ENCODE results near the gene NT5E.

NT5E gene

DNA sequence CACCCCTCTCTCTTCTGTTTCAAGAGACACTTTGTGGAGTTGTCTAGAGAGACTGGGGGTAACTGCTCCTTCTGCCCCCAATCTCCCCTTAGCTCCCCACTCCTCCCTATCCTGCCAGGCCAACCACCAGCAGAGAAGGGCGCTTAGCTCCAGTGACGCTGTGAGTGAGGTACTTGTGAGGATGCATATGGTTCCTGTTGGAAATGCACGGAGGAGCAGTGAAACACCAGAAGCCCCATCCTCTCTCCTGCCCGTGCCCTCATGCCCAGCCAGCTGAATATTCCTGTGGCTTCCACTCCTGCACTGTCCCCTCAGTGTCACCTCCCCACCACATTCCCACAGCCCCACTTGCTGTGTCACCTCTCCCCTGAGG, 11.9 kb downstream of the NT5E start:
- H3K4me3 ChIP-seq (ENCODE audit: low read length): no peak overlapping the region
- peaks cover 25% of the 10 kb centered on the region for H3K4me1 ChIP-seq (ENCODE audit: insufficient read depth, low read length)
- H3K27me3 ChIP-seq (ENCODE audit: insufficient read depth, low read length): no peaks in the 10 kb centered on the region
- no peaks in the 10 kb centered on the region for H3K36me3 ChIP-seq (ENCODE audit: insufficient read depth, low read depth, low read length)
- H3K9me3 ChIP-seq (ENCODE audit: insufficient read depth, low read depth, low read length): no peaks in the 10 kb centered on the region
- no peak overlapping the region for H3K9ac ChIP-seq (ENCODE audit: low read depth, low read length)
- no peak overlapping the region for H3K27ac ChIP-seq (ENCODE audit: low read length)

DNA sequence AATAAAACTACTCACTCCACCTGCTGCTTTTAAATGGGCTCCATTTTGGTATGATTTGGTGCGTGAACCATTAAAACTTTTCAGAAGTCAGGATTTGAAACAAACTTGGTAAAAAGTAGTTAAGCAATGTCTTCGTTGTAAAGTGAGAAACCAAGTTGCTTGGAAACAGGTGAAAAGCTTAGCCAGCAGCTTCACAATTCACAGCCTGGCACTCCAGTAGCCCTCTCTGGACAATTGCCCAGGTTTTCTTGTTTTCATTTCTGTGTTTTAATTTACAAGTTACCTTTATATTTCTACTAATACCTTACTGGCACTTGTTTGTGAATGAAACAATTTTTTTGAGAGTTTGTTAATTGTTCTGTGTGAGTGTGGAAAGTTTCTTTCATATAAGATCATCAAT, 12.8 kb downstream of the NT5E start:
- Histone ChIP-seq H3K9ac (ENCODE audit: low read depth, low read length) (no peak overlapping the region), H3K27me3 (ENCODE audit: insufficient read depth, low read length) (no peaks in the 10 kb centered on the region), H3K4me3 (ENCODE audit: low read length) (no peak overlapping the region), H3K27ac (ENCODE audit: low read length) (no peak overlapping the region), H3K4me1 (ENCODE audit: insufficient read depth, low read length) (peaks cover 25% of the 10 kb centered on the region), H3K36me3 (ENCODE audit: insufficient read depth, low read depth, low read length) (no peaks in the 10 kb centered on the region), H3K9me3 (ENCODE audit: insufficient read depth, low read depth, low read length) (no peaks in the 10 kb centered on the region)

DNA sequence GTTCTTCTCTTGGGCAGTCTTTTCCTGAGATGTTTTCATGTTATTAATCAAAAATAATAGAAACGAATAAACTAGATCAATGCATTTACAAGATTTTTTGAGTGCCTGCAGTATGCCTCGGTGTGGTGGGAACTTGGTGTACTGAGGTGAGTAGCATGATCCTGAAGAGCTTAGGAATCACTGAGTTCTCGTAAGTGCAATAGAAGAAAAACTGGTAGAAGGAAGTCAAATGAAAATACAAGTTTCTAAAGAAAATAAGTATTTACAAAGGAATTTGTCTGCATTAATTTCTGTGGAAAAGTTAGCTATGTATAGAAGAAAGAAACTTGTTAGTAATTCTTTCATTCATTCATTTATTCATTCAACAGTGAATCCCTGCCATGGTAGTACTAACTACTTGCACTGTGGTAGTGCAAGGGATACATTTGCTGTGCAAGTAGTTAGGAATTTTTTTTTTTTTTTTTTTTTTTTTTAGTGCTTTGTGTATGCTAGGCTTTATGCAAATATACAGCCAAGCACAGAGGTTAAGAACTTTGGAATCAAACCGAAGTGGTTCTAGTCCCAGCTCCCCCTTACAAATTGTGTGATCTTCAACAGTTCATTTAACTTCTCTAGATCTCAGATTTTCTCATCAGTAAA, 13.9 kb downstream of the NT5E start:
- Histone ChIP-seq H3K36me3 (ENCODE audit: insufficient read depth, low read depth, low read length) (no peaks in the 10 kb centered on the region), H3K9ac (ENCODE audit: low read depth, low read length) (no peak overlapping the region), H3K4me3 (ENCODE audit: low read length) (no peak overlapping the region), H3K27me3 (ENCODE audit: insufficient read depth, low read length) (no peaks in the 10 kb centered on the region), H3K4me1 (ENCODE audit: insufficient read depth, low read length) (peaks cover 16% of the 10 kb centered on the region; the same call in 1 of the 2 replicates), H3K27ac (ENCODE audit: low read length) (no peak overlapping the region), H3K9me3 (ENCODE audit: insufficient read depth, low read depth, low read length) (no peaks in the 10 kb centered on the region)

DNA sequence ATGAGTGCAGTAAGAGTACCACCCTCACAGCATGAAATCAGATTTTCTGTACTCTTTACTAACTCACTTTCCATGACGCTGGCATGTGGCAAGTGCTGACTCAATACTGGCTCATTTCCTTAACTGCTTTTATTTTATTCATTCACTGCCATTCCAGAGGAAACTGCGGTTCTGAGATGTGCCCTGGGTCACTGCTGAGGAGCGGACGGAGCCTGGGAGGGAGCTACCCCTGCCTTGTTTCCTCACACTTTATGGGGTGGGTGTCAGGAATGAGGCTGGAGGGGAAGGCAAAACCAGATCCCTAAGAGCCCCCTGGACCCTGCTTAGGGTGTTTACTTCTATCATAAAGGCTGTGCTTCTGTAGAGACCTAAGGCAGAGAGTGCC, 14.4 kb downstream of the NT5E start:
- no peaks in the 10 kb centered on the region for H3K27me3 ChIP-seq (ENCODE audit: insufficient read depth, low read length)
- H3K9me3 ChIP-seq (ENCODE audit: insufficient read depth, low read depth, low read length): no peaks in the 10 kb centered on the region
- peaks cover 11% of the 10 kb centered on the region; the same call in 1 of the 2 replicates for H3K4me1 ChIP-seq (ENCODE audit: insufficient read depth, low read length)
- no peak overlapping the region for H3K9ac ChIP-seq (ENCODE audit: low read depth, low read length)
- no peak overlapping the region for H3K4me3 ChIP-seq (ENCODE audit: low read length)
- no peak overlapping the region for H3K27ac ChIP-seq (ENCODE audit: low read length)
- H3K36me3 ChIP-seq (ENCODE audit: insufficient read depth, low read depth, low read length): no peaks in the 10 kb centered on the region

DNA sequence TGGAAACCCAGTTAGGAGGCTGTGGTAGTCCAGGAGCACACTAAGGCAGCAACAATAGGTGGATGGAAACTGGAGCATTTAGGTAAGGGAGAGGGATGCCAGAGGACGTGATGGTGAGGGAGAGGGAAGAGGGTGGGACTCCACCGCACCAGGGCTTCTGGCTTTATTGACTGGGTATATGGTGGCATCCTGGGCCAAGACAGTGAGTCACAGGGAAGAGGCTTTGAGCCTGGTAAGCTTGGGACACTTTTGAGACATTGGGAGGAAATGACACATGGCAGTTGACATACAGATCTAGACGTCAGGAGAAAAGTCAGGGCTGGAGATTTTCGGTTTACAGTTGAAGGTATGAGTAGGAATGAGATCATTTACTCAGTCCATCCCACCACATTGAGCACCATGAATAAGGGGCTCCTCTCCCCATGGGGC, 14.9 kb downstream of the NT5E start:
- no peaks in the 10 kb centered on the region for H3K27me3 ChIP-seq (ENCODE audit: insufficient read depth, low read length)
- H3K27ac ChIP-seq (ENCODE audit: low read length): no peak overlapping the region
- H3K9me3 ChIP-seq (ENCODE audit: insufficient read depth, low read depth, low read length): no peaks in the 10 kb centered on the region
- no peak overlapping the region for H3K9ac ChIP-seq (ENCODE audit: low read depth, low read length)
- no peak overlapping the region for H3K4me3 ChIP-seq (ENCODE audit: low read length)
- H3K36me3 ChIP-seq (ENCODE audit: insufficient read depth, low read depth, low read length): no peaks in the 10 kb centered on the region
- H3K4me1 ChIP-seq (ENCODE audit: insufficient read depth, low read length): peaks cover 6% of the 10 kb centered on the region; the same call in 1 of the 2 replicates

DNA sequence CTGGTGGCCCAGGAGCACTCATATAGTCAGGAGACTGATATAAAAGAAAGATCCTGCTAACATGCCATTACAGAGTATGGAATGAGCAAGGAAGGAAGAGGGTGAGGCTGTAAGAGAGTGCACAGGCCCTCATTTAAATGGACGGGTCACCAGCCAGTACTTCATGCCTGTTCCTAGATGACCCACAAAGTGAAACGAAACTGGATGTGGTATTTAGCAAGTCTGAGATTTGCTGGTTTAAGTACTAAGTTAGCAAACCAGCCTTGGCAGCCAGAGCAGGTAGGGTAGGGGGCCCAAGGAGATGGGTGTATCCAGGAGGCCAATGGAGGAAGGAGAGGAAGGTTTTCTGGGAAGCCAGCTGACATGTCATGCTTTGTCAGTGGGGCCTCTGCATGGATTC, 15.9 kb downstream of the NT5E start:
- Histone ChIP-seq H3K27ac (ENCODE audit: low read length) (no peak overlapping the region), H3K9me3 (ENCODE audit: insufficient read depth, low read depth, low read length) (no peaks in the 10 kb centered on the region), H3K27me3 (ENCODE audit: insufficient read depth, low read length) (no peaks in the 10 kb centered on the region), H3K9ac (ENCODE audit: low read depth, low read length) (no peak overlapping the region), H3K4me1 (ENCODE audit: insufficient read depth, low read length) (peaks cover 2% of the 10 kb centered on the region; the same call in 1 of the 2 replicates), H3K36me3 (ENCODE audit: insufficient read depth, low read depth, low read length) (no peaks in the 10 kb centered on the region), H3K4me3 (ENCODE audit: low read length) (no peak overlapping the region)

DNA sequence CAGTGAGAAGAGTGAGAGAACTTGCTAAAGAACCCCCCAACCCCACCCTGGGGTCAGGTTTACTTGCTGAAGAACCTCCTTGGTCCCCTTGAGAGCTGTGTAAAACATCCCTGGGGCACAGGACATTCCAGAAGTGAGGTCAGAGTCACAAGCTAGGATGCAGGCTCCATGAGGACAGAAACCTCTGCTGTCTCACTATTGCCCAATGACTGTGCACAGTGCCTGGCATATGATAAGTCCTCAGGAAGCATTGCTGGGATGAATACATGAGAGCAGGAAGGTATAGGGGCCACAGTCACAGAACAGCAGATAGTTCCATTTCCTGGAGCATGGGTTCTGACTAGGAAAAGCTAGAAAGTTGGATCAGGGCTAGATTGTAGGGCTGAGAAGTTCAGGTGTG, 18.4 kb downstream of the NT5E start:
- no peaks in the 10 kb centered on the region for H3K4me1 ChIP-seq (ENCODE audit: insufficient read depth, low read length)
- no peak overlapping the region for H3K9ac ChIP-seq (ENCODE audit: low read depth, low read length)
- H3K27ac ChIP-seq (ENCODE audit: low read length): no peak overlapping the region

DNA sequence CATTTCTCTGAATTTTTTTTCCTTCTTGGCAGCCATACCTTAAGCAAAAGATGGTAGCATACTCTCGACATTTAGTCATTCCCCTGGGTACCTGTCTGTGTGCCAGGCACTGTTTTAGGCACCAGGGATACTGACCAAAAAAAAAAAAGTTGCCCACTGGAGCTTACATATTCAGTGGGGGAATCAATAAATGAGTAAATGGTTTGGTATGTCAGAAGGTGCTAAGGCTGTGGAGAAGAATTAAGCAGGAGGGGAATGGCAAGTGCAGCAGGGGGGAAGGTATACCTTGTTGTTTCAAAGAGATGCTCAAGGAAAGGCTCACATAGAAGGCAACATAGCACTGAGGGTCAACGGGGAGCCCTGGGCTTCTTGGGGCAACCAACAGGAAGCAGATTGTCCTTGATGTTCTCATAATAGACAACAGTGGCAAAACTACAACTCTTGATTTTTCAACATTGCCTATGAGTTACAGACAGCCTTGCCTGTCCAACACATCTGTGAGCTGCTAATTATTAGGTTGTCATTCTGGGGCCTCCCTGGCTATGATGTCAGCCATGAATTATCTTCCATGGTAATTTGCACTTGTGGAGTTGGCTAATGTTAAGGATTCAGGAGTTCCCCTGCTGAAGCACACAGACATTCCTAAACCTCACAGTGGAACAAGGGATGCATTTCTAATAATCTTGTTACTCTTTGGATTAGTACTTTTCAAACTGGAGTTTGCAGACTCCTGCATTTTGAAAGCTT, 19.6 kb downstream of the NT5E start:
- no peaks in the 10 kb centered on the region for H3K9me3 ChIP-seq (ENCODE audit: insufficient read depth, low read depth, low read length)
- no peaks in the 10 kb centered on the region for H3K4me1 ChIP-seq (ENCODE audit: insufficient read depth, low read length)
- H3K27me3 ChIP-seq (ENCODE audit: insufficient read depth, low read length): no peaks in the 10 kb centered on the region
- H3K9ac ChIP-seq (ENCODE audit: low read depth, low read length): no peak overlapping the region
- no peak overlapping the region for H3K4me3 ChIP-seq (ENCODE audit: low read length)
- H3K36me3 ChIP-seq (ENCODE audit: insufficient read depth, low read depth, low read length): no peaks in the 10 kb centered on the region
- H3K27ac ChIP-seq (ENCODE audit: low read length): no peak overlapping the region

More for the DNA sequence above, 18.4 kb downstream of the NT5E start:
- Histone ChIP-seq H3K36me3 (ENCODE audit: insufficient read depth, low read depth, low read length) (no peaks in the 10 kb centered on the region), H3K27me3 (ENCODE audit: insufficient read depth, low read length) (no peaks in the 10 kb centered on the region), H3K4me3 (ENCODE audit: low read length) (no peak overlapping the region), H3K9me3 (ENCODE audit: insufficient read depth, low read depth, low read length) (no peaks in the 10 kb centered on the region)

DNA sequence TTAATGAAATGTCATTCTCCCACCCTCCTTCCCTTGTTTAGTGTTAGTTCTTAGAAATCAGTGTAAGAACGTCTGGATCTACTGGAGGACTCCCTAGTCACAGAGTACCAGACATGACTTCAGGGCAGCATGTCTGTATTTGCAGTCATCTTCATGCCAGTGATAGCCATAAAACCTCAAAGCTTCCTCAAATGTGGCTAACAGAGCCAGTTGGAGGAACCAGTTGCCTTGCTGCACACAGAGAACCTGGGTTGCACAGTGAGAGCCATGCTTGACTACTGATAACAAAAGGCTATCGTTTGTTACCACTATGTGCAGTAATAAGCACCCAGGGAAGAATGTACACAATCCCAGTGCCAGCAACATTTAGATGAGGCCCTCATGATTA, 20.1 kb downstream of the NT5E start:
- no peaks in the 10 kb centered on the region for H3K9me3 ChIP-seq (ENCODE audit: insufficient read depth, low read depth, low read length)
- H3K27me3 ChIP-seq (ENCODE audit: insufficient read depth, low read length): no peaks in the 10 kb centered on the region
- H3K27ac ChIP-seq (ENCODE audit: low read length): no peak overlapping the region
- H3K9ac ChIP-seq (ENCODE audit: low read depth, low read length): no peak overlapping the region
- H3K4me1 ChIP-seq (ENCODE audit: insufficient read depth, low read length): no peaks in the 10 kb centered on the region
- no peak overlapping the region for H3K4me3 ChIP-seq (ENCODE audit: low read length)
- H3K36me3 ChIP-seq (ENCODE audit: insufficient read depth, low read depth, low read length): no peaks in the 10 kb centered on the region

DNA sequence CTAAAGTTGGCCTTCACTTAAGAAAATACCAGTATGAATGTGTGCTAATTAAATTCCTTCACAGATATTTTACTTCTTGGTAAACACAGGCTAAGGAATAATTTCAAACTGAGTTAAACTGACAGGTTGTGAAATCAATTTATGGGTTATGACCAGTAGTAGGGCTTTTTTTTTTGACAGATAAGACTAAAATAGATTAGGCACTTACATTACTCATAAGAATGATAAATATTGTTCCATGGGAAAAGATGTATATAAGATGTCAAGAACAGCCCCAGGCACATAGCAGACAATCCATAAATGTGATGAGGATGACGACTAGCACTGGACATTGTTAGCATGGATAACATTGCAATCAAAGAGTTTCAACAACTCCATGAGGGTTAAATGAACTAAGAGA, 22.9 kb downstream of the NT5E start:
- peaks cover 2% of the 10 kb centered on the region; the same call in 1 of the 2 replicates for H3K9me3 ChIP-seq (ENCODE audit: insufficient read depth, low read depth, low read length)
- H3K36me3 ChIP-seq (ENCODE audit: insufficient read depth, low read depth, low read length): no peaks in the 10 kb centered on the region
- no peak overlapping the region for H3K27ac ChIP-seq (ENCODE audit: low read length)
- no peak overlapping the region for H3K9ac ChIP-seq (ENCODE audit: low read depth, low read length)
- H3K4me3 ChIP-seq (ENCODE audit: low read length): no peak overlapping the region
- H3K27me3 ChIP-seq (ENCODE audit: insufficient read depth, low read length): no peaks in the 10 kb centered on the region
- no peaks in the 10 kb centered on the region for H3K4me1 ChIP-seq (ENCODE audit: insufficient read depth, low read length)

DNA sequence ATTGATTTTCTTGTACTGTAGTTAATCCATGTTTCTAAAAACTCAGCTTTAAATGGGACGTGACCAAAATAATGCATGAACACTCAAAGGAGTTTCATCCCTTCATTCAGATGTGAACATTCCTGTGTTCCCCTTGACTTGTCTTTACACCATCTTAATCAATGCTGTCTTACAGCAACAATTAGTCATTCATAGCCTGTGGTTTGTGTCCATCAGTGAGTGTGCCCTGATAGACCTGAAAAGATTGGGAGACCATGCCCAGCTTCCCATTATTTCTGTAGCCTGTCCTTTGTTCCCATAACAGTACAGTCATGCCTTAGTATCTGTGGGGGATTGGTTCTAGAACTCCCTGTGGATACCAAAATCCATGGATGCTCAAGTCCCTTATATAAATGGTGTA, 23.9 kb downstream of the NT5E start:
- H3K4me3 ChIP-seq (ENCODE audit: low read length): no peak overlapping the region
- no peak overlapping the region for H3K9ac ChIP-seq (ENCODE audit: low read depth, low read length)
- no peak overlapping the region for H3K27ac ChIP-seq (ENCODE audit: low read length)
- H3K27me3 ChIP-seq (ENCODE audit: insufficient read depth, low read length): no peaks in the 10 kb centered on the region
- no peaks in the 10 kb centered on the region for H3K4me1 ChIP-seq (ENCODE audit: insufficient read depth, low read length)
- no peaks in the 10 kb centered on the region for H3K36me3 ChIP-seq (ENCODE audit: insufficient read depth, low read depth, low read length)
- peaks cover 2% of the 10 kb centered on the region; the same call in 1 of the 2 replicates for H3K9me3 ChIP-seq (ENCODE audit: insufficient read depth, low read depth, low read length)

DNA sequence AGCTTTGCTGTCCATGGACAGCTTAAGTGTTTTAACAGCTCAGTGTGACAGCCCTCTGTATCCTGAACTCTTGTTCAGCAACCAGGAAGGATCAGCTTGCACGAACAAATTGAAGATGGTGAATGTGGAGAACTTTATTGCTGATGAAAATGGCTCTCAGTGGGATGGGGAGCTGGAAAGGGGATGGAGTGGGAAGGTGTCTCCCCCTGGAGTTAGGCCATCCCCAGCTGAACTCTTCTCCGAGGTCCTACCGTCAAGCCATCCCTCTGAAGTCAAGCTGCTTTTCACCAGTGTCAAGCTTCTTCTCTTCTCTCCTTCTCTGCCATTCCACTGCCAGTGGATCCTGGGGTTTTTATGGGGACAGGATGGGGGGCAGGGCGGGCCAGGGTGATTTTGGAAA, 26.6 kb downstream of the NT5E start:
- no peaks in the 10 kb centered on the region for H3K27me3 ChIP-seq (ENCODE audit: insufficient read depth, low read length)
- H3K27ac ChIP-seq (ENCODE audit: low read length): no peak overlapping the region
- H3K9ac ChIP-seq (ENCODE audit: low read depth, low read length): no peak overlapping the region
- peaks cover 2% of the 10 kb centered on the region; the same call in 1 of the 2 replicates for H3K9me3 ChIP-seq (ENCODE audit: insufficient read depth, low read depth, low read length)
- no peaks in the 10 kb centered on the region for H3K4me1 ChIP-seq (ENCODE audit: insufficient read depth, low read length)
- no peaks in the 10 kb centered on the region for H3K36me3 ChIP-seq (ENCODE audit: insufficient read depth, low read depth, low read length)
- no peak overlapping the region for H3K4me3 ChIP-seq (ENCODE audit: low read length)

Measured in iPS-20b (cell line).